ENCODE results near the gene RC3H1. TPM values are rescaled to one million over a fixed set of nuclear protein-coding genes. Genes with fewer than 3 reads are reported as not detected.

The RC3H1 gene
- total and polyA plus RNA-seq, 2 of the 8 experiments (the other 6 are each of a cell fraction or from before 2014, with no cell fraction given) = 7.4 to 32.2 TPM

GRCh38 chr1:174040387-174040786 is 18.2 kb upstream of the RC3H1 start (continued):
- no peak for TF ChIP-seq CHD7 (IDR thresholded peaks at IDR 0.05; ENCODE audit: insufficient replicate concordance, low read length)

Measured in H1 (cell line).